HepG2 (cell line): ENCODE data around the gene RTBDN.

Experiments used
- MATR3 ChIP-seq: sonication (generic); formaldehyde crosslinking; IDR thresholded peaks from 2 replicates; pipeline ENCODE4 v1.4.0; 2020; ENCODE audit warnings: missing genetic modification reagents
- ZNF776 ChIP-seq: sonication (generic); formaldehyde crosslinking; IDR thresholded peaks from 2 replicates; pipeline ENCODE4 v1.4.0; 2020; ENCODE audit warnings: mild to moderate bottlenecking, missing genetic modification reagents
- TF ChIP-seq, protein P1 (sequence below): sonication (generic); formaldehyde crosslinking; conservative IDR thresholded peaks from 2 replicates; pipeline ENCODE4 v1.4.0; 2020; ENCODE audit warnings: missing genetic modification reagents

- TF ChIP-seq MATR3 (CRISPR knock-in tag) (no peak), ZNF776 (CRISPR knock-in tag) (no peak)
- TF ChIP-seq, protein P1, sequence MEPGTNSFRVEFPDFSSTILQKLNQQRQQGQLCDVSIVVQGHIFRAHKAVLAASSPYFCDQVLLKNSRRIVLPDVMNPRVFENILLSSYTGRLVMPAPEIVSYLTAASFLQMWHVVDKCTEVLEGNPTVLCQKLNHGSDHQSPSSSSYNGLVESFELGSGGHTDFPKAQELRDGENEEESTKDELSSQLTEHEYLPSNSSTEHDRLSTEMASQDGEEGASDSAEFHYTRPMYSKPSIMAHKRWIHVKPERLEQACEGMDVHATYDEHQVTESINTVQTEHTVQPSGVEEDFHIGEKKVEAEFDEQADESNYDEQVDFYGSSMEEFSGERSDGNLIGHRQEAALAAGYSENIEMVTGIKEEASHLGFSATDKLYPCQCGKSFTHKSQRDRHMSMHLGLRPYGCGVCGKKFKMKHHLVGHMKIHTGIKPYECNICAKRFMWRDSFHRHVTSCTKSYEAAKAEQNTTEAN (CRISPR knock-in tag): no peak
These were observed 55.5 kb downstream of the RTBDN start for GRCh38 chr19:12778905-12779161.
